ENCODE measurements around the gene RMRP. TPM values are rescaled to one million over a fixed set of nuclear protein-coding genes. Genes with fewer than 3 reads are reported as not detected.

RMRP gene
- total RNA-seq, 1 donor from 2014 or later = 14,337 TPM

- peaks cover 5% of the 10 kb centered on the region for H3K36me3 Mint-ChIP-seq (ENCODE audit: unreplicated experiment)
- DNase-seq (ENCODE audit: extremely low spot score, unreplicated experiment) = no peak
- peak overlapping the region; percentile 79 for H3K27ac Mint-ChIP-seq (ENCODE audit: unreplicated experiment)
- H3K4me3 Mint-ChIP-seq (ENCODE audit: unreplicated experiment) = peak overlapping the region; percentile 75
- H3K4me1 Mint-ChIP-seq (ENCODE audit: unreplicated experiment) = peaks cover 74% of the 10 kb centered on the region
- no peaks in the 10 kb centered on the region for H3K9me3 Mint-ChIP-seq (ENCODE audit: unreplicated experiment)
- H3K27me3 Mint-ChIP-seq (ENCODE audit: unreplicated experiment) = no peaks in the 10 kb centered on the region
- TF ChIP-seq CTCF (IDR thresholded peaks at IDR 0.05) = no peak
Measured at GRCh38 chr9:35665471-35665818, 7.6 kb upstream of the RMRP start.

- H3K36me3 Mint-ChIP-seq (ENCODE audit: unreplicated experiment) = peaks cover 9% of the 10 kb centered on the region
- peak within 1 kb of the TSS; percentile 79 for H3K27ac Mint-ChIP-seq (ENCODE audit: unreplicated experiment)
- peak; percentile 93 for DNase-seq (ENCODE audit: extremely low spot score, unreplicated experiment)
- peaks cover 76% of the 10 kb centered on the region for H3K4me1 Mint-ChIP-seq (ENCODE audit: unreplicated experiment)
- H3K27me3 Mint-ChIP-seq (ENCODE audit: unreplicated experiment) = no peaks in the 10 kb centered on the region
- H3K9me3 Mint-ChIP-seq (ENCODE audit: unreplicated experiment) = no peaks in the 10 kb centered on the region
- H3K4me3 Mint-ChIP-seq (ENCODE audit: unreplicated experiment) = peak within 1 kb of the TSS; percentile 75
- TF ChIP-seq CTCF (IDR thresholded peaks at IDR 0.05) = peak; percentile 46
Measured at GRCh38 chr9:35664531-35665470, 7.0 kb upstream of the RMRP start, which contains the start of gene ARHGEF39. ARHGEF39 (minus strand) TSS chr9:35665195; CDS start chr9:35665169, 26 bp downstream.

- no peak overlapping the region for H3K4me3 Mint-ChIP-seq (ENCODE audit: unreplicated experiment)
- H3K4me1 Mint-ChIP-seq (ENCODE audit: unreplicated experiment) = peaks cover 67% of the 10 kb centered on the region
- no peak for TF ChIP-seq CTCF (IDR thresholded peaks at IDR 0.05)
- DNase-seq (ENCODE audit: extremely low spot score, unreplicated experiment) = no peak
- no peaks in the 10 kb centered on the region for H3K9me3 Mint-ChIP-seq (ENCODE audit: unreplicated experiment)
- no peaks in the 10 kb centered on the region for H3K27me3 Mint-ChIP-seq (ENCODE audit: unreplicated experiment)
- H3K36me3 Mint-ChIP-seq (ENCODE audit: unreplicated experiment) = peaks cover 9% of the 10 kb centered on the region
- peak overlapping the region; percentile 40 for H3K27ac Mint-ChIP-seq (ENCODE audit: unreplicated experiment)
Measured at GRCh38 chr9:35662437-35662836, 4.6 kb upstream of the RMRP start.

GRCh38 chr9:35661756-35662350 lies 4.0 kb upstream of the RMRP start:
- H3K9me3 Mint-ChIP-seq (ENCODE audit: unreplicated experiment) = no peaks in the 10 kb centered on the region
- peak overlapping the region; percentile 39 for H3K27ac Mint-ChIP-seq (ENCODE audit: unreplicated experiment)
- no peak overlapping the region for H3K4me3 Mint-ChIP-seq (ENCODE audit: unreplicated experiment)
- no peaks in the 10 kb centered on the region for H3K27me3 Mint-ChIP-seq (ENCODE audit: unreplicated experiment)
- H3K36me3 Mint-ChIP-seq (ENCODE audit: unreplicated experiment) = peaks cover 9% of the 10 kb centered on the region
- no peak for DNase-seq (ENCODE audit: extremely low spot score, unreplicated experiment)
- H3K4me1 Mint-ChIP-seq (ENCODE audit: unreplicated experiment) = peaks cover 68% of the 10 kb centered on the region
- no peak for TF ChIP-seq CTCF (IDR thresholded peaks at IDR 0.05)

- peaks cover 9% of the 10 kb centered on the region for H3K36me3 Mint-ChIP-seq (ENCODE audit: unreplicated experiment)
- H3K4me1 Mint-ChIP-seq (ENCODE audit: unreplicated experiment) = peaks cover 65% of the 10 kb centered on the region
- peak; percentile 78 for TF ChIP-seq CTCF (IDR thresholded peaks at IDR 0.05)
- no peak for DNase-seq (ENCODE audit: extremely low spot score, unreplicated experiment)
- peak overlapping the region; percentile 95 for H3K27ac Mint-ChIP-seq (ENCODE audit: unreplicated experiment)
- no peaks in the 10 kb centered on the region for H3K27me3 Mint-ChIP-seq (ENCODE audit: unreplicated experiment)
- peak overlapping the region; percentile 52 for H3K4me3 Mint-ChIP-seq (ENCODE audit: unreplicated experiment)
- H3K9me3 Mint-ChIP-seq (ENCODE audit: unreplicated experiment) = no peaks in the 10 kb centered on the region
Measured at GRCh38 chr9:35660966-35661415, 3.2 kb upstream of the RMRP start.
